SU-DHL-6 (cell line): ENCODE data around the gene TMEM250.

Experiments
- H2AFZ ChIP-seq: fragments of 200-600 bp; sonication (generic); 2 replicates; pipeline ENCODE4 v1.6.1; 2014; ENCODE audit warnings: low read depth, mild to moderate bottlenecking, moderate library complexity, mixed read lengths, antibody characterized with exemption, low read length; ENCODE audit not compliant: severe bottlenecking
- H3F3A ChIP-seq: fragments of 200-600 bp; shearing (Covaris generic); 2 replicates; pipeline ENCODE4 v1.6.0; 2016; ENCODE audit warnings: antibody characterized with exemption, mild to moderate bottlenecking; ENCODE audit not compliant: insufficient read depth
- H3K27ac ChIP-seq: fragments of 200-600 bp; sonication (generic); 2 replicates; pipeline ENCODE4 v1.5.1; 2016; ENCODE audit warnings: low read depth, mild to moderate bottlenecking, low read length, moderate library complexity, mixed read lengths
- H3K27me3 ChIP-seq: fragments of 200-600 bp; sonication (generic), shearing (Covaris generic); 2 replicates; pipeline ENCODE4 v1.6.0; 2014; ENCODE audit warnings: mild to moderate bottlenecking, low read length
- H3K36me3 ChIP-seq: fragments of 200-600 bp; sonication (generic); 2 replicates; pipeline ENCODE4 v1.6.1; 2014; ENCODE audit warnings: mild to moderate bottlenecking, low read length, mixed read lengths
- H3K4me2 ChIP-seq: fragments of 300-600, 200-600 bp; shearing (Covaris generic), sonication (generic); 2 replicates; pipeline ENCODE4 v1.6.0; 2014; ENCODE audit warnings: low read length, low read depth, mild to moderate bottlenecking; ENCODE audit not compliant: poor library complexity, severe bottlenecking
- H3K4me3 ChIP-seq: fragments of 200-600 bp; sonication (generic); 2 replicates; pipeline ENCODE4 v1.5.1; 2014; ENCODE audit warnings: antibody characterized with exemption, low read length, mild to moderate bottlenecking, mixed read lengths; ENCODE audit not compliant: insufficient read depth, poor library complexity, severe bottlenecking
- H3K79me2 ChIP-seq: fragments of 200-600 bp; sonication (generic); 2 replicates; pipeline ENCODE4 v1.6.1; 2014; ENCODE audit warnings: mild to moderate bottlenecking, low read length, moderate library complexity; ENCODE audit not compliant: insufficient read depth
- H3K9ac ChIP-seq: fragments of 200-600 bp; sonication (generic); 2 replicates; pipeline ENCODE4 v1.7.0; 2014; ENCODE audit warnings: mild to moderate bottlenecking, low read length
- H3K9me2 ChIP-seq: fragments of 200-600 bp; sonication (generic); replicated peaks from 2 replicates; pipeline ENCODE4 v1.6.1; 2014; ENCODE audit warnings: low read length; ENCODE audit not compliant: insufficient read depth
- H3K9me3 ChIP-seq: fragments of 200-600 bp; sonication (generic); 2 replicates; pipeline ENCODE4 v1.6.1; 2014; ENCODE audit warnings: low read length, mixed read lengths; ENCODE audit not compliant: insufficient read depth
- H4K20me1 ChIP-seq: fragments of 200-600 bp; sonication (generic); 2 replicates; pipeline ENCODE4 v1.6.1; 2014; ENCODE audit warnings: low read depth, mild to moderate bottlenecking, antibody characterized with exemption, low read length, moderate library complexity, mixed read lengths
- CTCF ChIP-seq: fragments of 200-600 bp; sonication (generic); IDR thresholded peaks from one replicate; pipeline ENCODE4 v1.5.1; 2017; ENCODE audit warnings: antibody characterized with exemption, mild to moderate bottlenecking, low read length, moderate library complexity; ENCODE audit not compliant: insufficient read depth, poor library complexity, severe bottlenecking
- EZH2phosphoT487 ChIP-seq: fragments of 200-600 bp; sonication (generic), shearing (Covaris generic); conservative IDR thresholded peaks from 2 replicates; pipeline ENCODE4 v1.6.1; 2018; ENCODE audit warnings: mild to moderate bottlenecking, antibody characterized with exemption, low read length, moderate library complexity, mixed read lengths

Gene TMEM250

GRCh38 chr9:136088481-136088938 is 30.2 kb downstream of the TMEM250 start:
- Histone ChIP-seq H3K4me2 (no peak overlapping the region), H3F3A (peaks cover 3% of the 10 kb centered on the region; the same call in 1 of the 2 replicates), H3K4me3 (no peak overlapping the region), H3K9me3 (no peaks in the 10 kb centered on the region), H3K27ac (no peak overlapping the region), H2AFZ (no peak overlapping the region), H3K36me3 (no peaks in the 10 kb centered on the region), H4K20me1 (no peaks in the 10 kb centered on the region), H3K9me2 (no peaks in the 10 kb centered on the region), H3K9ac (no peak overlapping the region), H3K27me3 (no peaks in the 10 kb centered on the region), H3K79me2 (no peaks in the 10 kb centered on the region)
- no peak for TF ChIP-seq CTCF
- no peak for TF ChIP-seq EZH2phosphoT487

- no peak for TF ChIP-seq CTCF
- no peak for TF ChIP-seq EZH2phosphoT487
- H3K4me2 ChIP-seq: no peak overlapping the region
- H3K9ac ChIP-seq: no peak overlapping the region
- no peaks in the 10 kb centered on the region for H4K20me1 ChIP-seq
- H3K27ac ChIP-seq: no peak overlapping the region
- no peaks in the 10 kb centered on the region for H3K27me3 ChIP-seq
- H2AFZ ChIP-seq: no peak overlapping the region
- H3F3A ChIP-seq: peaks cover 3% of the 10 kb centered on the region; the same call in 1 of the 2 replicates
- no peaks in the 10 kb centered on the region for H3K36me3 ChIP-seq
- H3K79me2 ChIP-seq: no peaks in the 10 kb centered on the region
- H3K9me2 ChIP-seq: no peaks in the 10 kb centered on the region
- H3K9me3 ChIP-seq: no peaks in the 10 kb centered on the region
- no peak overlapping the region for H3K4me3 ChIP-seq
Observed at GRCh38 chr9:136087741-136088480, 30.8 kb downstream of the TMEM250 start.

- no peak overlapping the region for H3K4me3 ChIP-seq
- TF ChIP-seq EZH2phosphoT487 (no peak), CTCF (no peak)
- H3K36me3 ChIP-seq: no peaks in the 10 kb centered on the region
- H3K27ac ChIP-seq: no peak overlapping the region
- H2AFZ ChIP-seq: no peak overlapping the region
- H3K79me2 ChIP-seq: no peaks in the 10 kb centered on the region
- no peak overlapping the region for H3K4me2 ChIP-seq
- H3K27me3 ChIP-seq: no peaks in the 10 kb centered on the region
- no peaks in the 10 kb centered on the region for H4K20me1 ChIP-seq
- no peaks in the 10 kb centered on the region for H3K9me2 ChIP-seq
- H3K9ac ChIP-seq: no peak overlapping the region
- H3K9me3 ChIP-seq: no peaks in the 10 kb centered on the region
- peaks cover 3% of the 10 kb centered on the region; the same call in 1 of the 2 replicates for H3F3A ChIP-seq
Observed at GRCh38 chr9:136086951-136087740, 31.5 kb downstream of the TMEM250 start.
